Loucy (cell line): ENCODE data around the gene TEX52.

Experiments
- CTCF ChIP-seq: fragments of 200-600 bp; sonication (generic); conservative IDR thresholded peaks from 2 replicates; pipeline ENCODE4 v1.5.1; 2014; ENCODE audit warnings: mild to moderate bottlenecking, antibody characterized with exemption, low read length
- EZH2phosphoT487 ChIP-seq: fragments of 200-600 bp; IDR thresholded peaks from 2 replicates; pipeline ENCODE4 v1.6.1; 2018; ENCODE audit warnings: antibody characterized with exemption, mild to moderate bottlenecking, moderate library complexity, borderline replicate concordance

DNA sequence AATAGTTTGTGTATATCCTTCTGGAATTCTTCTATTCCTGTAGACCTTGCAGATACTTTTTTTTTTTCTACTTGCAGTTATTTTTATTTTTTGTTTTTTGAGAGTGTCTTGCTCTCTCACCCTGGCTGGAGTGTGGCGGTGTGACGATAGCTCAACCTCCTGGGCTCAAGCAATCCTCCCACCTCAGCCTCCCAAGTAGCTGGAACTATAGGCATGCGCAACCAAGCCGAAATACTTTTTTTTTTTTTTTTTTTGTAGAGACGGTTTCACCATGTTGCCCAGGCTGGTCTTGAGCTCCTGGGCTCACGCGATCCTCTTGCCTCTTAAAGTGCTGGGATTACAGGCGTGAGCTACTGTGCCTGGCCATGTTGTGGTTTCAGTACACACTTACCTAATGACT, 43.8 kb upstream of the TEX52 start:
- TF ChIP-seq CTCF (no peak), EZH2phosphoT487 (no peak)
